IPS-20b (cell line): ENCODE data around the gene PPT2.
A peak's percentile ranks its signal among the peaks of the same experiment; 100 is the strongest.
"Not testable (repeated sequence)": the region's sequence is repeated elsewhere in the genome, so short reads cannot be mapped to it uniquely, and the experiment has no call there.

ENCODE experiments used
- H3K27ac ChIP-seq: one replicate; pipeline ENCODE4 v1.5.1; 2013; ENCODE audit warnings: low read length
- H3K27me3 ChIP-seq: 2 replicates; pipeline ENCODE4 v1.6.1; 2013; ENCODE audit warnings: mild to moderate bottlenecking, low read length, inconsistent platforms; ENCODE audit not compliant: insufficient read depth
- H3K36me3 ChIP-seq: 2 replicates; pipeline ENCODE4 v1.6.1; 2013; ENCODE audit warnings: low read depth, mild to moderate bottlenecking, inconsistent platforms, low read length, moderate library complexity; ENCODE audit not compliant: insufficient read depth
- H3K4me1 ChIP-seq: 2 replicates; pipeline ENCODE4 v1.6.1; 2013; ENCODE audit warnings: mild to moderate bottlenecking, control low read depth, inconsistent platforms, low read length, moderate library complexity; ENCODE audit not compliant: insufficient read depth
- H3K4me3 ChIP-seq: 2 replicates; pipeline ENCODE4 v1.5.1; 2013; ENCODE audit warnings: mild to moderate bottlenecking, low read length, inconsistent platforms
- H3K9ac ChIP-seq: 2 replicates; pipeline ENCODE4 v1.6.1; 2013; ENCODE audit warnings: low read depth, mild to moderate bottlenecking, inconsistent platforms, low read length, moderate library complexity
- H3K9me3 ChIP-seq: 2 replicates; pipeline ENCODE4 v1.6.1; 2013; ENCODE audit warnings: mild to moderate bottlenecking, low read depth, low read length, inconsistent platforms; ENCODE audit not compliant: insufficient read depth

The PPT2 gene

GRCh38 chr6:32196682-32197616, 43.0 kb downstream of the PPT2 start:
- Histone ChIP-seq H3K9me3 (no peaks in the 10 kb centered on the region), H3K4me1 (peaks cover 17% of the 10 kb centered on the region; the same call in 1 of the 2 replicates), H3K9ac (peak overlapping the region; percentile 100), H3K4me3 (peak overlapping the region; percentile 99), H3K27me3 (no peaks in the 10 kb centered on the region), H3K36me3 (no peaks in the 10 kb centered on the region), H3K27ac (peak overlapping the region; percentile 100)

DNA sequence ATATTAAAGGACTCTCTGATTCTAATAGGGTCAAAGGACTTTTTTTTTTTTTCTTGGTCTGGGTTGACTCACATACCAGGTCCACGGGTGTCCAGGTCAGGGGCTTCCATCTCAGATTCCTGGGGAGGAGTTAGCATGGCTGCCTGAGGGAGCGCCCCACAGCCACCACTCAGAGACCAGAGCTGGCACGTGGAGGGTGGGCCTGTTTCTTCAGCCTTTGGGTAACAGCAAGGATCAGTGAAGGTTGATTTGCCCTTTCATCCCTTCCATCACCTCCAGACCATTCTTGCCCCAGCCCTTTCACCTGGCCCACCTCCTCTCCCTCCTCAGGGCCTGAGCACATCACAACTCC, 44.4 kb downstream of the PPT2 start:
- H3K27me3 ChIP-seq, result no peaks in the 10 kb centered on the region
- peaks cover 12% of the 10 kb centered on the region; the same call in 1 of the 2 replicates for H3K4me1 ChIP-seq
- H3K9ac ChIP-seq, result no peak overlapping the region
- no peak overlapping the region for H3K4me3 ChIP-seq
- no peaks in the 10 kb centered on the region for H3K36me3 ChIP-seq
- no peaks in the 10 kb centered on the region for H3K9me3 ChIP-seq
- no peak overlapping the region for H3K27ac ChIP-seq

- Histone ChIP-seq H3K27me3 (no peaks in the 10 kb centered on the region), H3K36me3 (no peaks in the 10 kb centered on the region), H3K27ac (no peak overlapping the region), H3K9ac (no peak overlapping the region), H3K4me1 (peaks cover 12% of the 10 kb centered on the region; the same call in 1 of the 2 replicates), H3K9me3 (no peaks in the 10 kb centered on the region), H3K4me3 (no peak overlapping the region)
Observed at GRCh38 chr6:32198866-32199265, 44.9 kb downstream of the PPT2 start.

DNA sequence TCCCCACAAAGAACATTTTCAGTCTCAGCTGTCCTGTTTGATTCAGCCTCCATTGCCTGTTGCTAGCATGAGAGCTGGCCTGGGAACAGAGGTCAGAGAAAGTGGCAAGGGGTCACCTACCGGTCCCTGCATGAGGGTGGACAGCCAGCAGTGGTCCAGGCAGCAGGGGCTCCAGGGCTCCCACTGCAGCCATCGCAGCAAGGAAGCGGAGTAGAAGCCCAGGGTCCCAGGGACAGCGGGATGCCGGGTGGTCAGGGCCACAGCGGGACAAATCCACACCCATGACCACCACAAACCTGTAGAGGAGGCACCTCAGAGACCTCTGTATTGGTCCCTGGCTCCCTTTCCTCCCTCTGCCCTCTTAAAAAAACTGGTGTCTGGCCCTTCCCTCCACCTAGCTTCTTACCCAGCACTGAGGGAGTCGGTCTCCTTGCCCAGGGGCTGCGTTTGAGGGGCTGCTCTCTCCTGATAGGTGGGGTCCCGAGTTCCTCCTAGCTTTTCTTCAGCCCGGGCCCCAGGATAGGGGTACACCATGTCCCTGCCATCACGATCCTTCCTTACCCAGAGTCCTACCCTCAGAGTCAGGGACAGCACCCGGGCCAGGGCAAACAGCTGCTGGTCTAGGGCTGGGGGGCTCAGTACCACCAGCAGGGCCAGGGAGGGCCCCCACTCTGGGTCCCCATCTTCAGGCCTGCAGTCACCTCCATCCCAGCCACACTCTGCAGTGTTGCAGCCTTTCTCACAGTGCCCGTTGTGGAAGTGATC, 47.0 kb downstream of the PPT2 start:
- peaks cover 7% of the 10 kb centered on the region; the same call in 1 of the 2 replicates for H3K27me3 ChIP-seq
- no peak overlapping the region for H3K9ac ChIP-seq
- H3K4me1 ChIP-seq, result peaks cover 5% of the 10 kb centered on the region; the same call in 1 of the 2 replicates
- no peak overlapping the region for H3K27ac ChIP-seq
- no peak overlapping the region for H3K4me3 ChIP-seq
- H3K36me3 ChIP-seq, result no peaks in the 10 kb centered on the region
- H3K9me3 ChIP-seq, result no peaks in the 10 kb centered on the region

DNA sequence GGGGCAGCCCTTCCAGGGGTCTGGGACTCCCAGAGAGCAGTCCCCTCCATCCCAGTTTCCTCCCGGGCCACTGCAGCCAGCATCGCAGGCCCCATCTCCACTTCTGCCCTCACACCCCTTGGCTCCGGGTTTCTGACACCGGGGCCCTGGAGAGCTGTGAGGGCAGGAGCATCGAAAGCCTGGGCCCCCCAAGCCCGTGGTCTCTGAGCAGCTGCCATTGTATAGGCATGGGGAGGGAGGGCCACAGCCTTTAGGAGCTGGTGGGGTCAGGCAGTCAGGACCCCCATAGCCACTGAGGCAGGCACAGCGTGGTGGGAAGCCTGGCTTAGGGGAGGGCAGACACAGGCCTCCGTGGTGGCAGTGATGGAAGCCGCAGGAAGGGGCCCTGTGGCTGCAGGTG, 48.2 kb downstream of the PPT2 start:
- no peak overlapping the region for H3K4me3 ChIP-seq
- no peak overlapping the region for H3K9ac ChIP-seq
- peaks cover 7% of the 10 kb centered on the region; the same call in 1 of the 2 replicates for H3K27me3 ChIP-seq
- H3K27ac ChIP-seq, result no peak overlapping the region
- no peaks in the 10 kb centered on the region for H3K36me3 ChIP-seq
- no peaks in the 10 kb centered on the region; the same call in 1 of the 2 replicates for H3K4me1 ChIP-seq
- no peaks in the 10 kb centered on the region for H3K9me3 ChIP-seq

GRCh38 chr6:32203426-32204267, 49.7 kb downstream of the PPT2 start:
- no peak overlapping the region for H3K4me3 ChIP-seq
- no peak overlapping the region for H3K9ac ChIP-seq
- H3K36me3 ChIP-seq, result no peaks in the 10 kb centered on the region
- H3K9me3 ChIP-seq, result no peaks in the 10 kb centered on the region
- peaks cover 7% of the 10 kb centered on the region; the same call in 1 of the 2 replicates for H3K27me3 ChIP-seq
- no peak overlapping the region for H3K27ac ChIP-seq
- no peaks in the 10 kb centered on the region for H3K4me1 ChIP-seq

GRCh38 chr6:32204268-32204715, 50.4 kb downstream of the PPT2 start:
- H3K9me3 ChIP-seq, result no peaks in the 10 kb centered on the region
- no peaks in the 10 kb centered on the region for H3K4me1 ChIP-seq
- no peak overlapping the region for H3K4me3 ChIP-seq
- peaks cover 7% of the 10 kb centered on the region; the same call in 1 of the 2 replicates for H3K27me3 ChIP-seq
- H3K27ac ChIP-seq, result no peak overlapping the region
- no peaks in the 10 kb centered on the region for H3K36me3 ChIP-seq
- no peak overlapping the region for H3K9ac ChIP-seq

DNA sequence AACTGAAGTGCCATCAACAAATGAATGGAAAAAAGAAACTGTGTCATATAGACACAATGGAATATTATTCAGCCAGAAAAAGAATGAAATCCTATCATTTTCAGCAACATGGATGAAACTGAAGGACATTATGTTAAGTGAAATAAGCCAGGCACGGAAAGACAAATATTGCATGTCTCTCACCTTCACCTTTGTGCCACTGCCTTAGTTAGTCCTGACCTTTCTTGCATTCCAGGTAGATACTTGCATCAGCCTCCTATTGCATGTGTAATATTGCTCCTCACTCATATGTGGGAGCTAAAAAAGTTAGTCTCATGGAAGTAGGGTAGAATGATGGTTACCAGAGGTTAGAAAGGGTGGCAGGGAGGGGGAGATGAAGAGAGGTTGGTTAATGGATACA, 55.1 kb downstream of the PPT2 start:
- Histone ChIP-seq H3K9me3 (no peaks in the 10 kb centered on the region), H3K4me3 (no peak overlapping the region), H3K27ac (no peak overlapping the region), H3K4me1 (no peaks in the 10 kb centered on the region), H3K27me3 (peaks cover 7% of the 10 kb centered on the region; the same call in 1 of the 2 replicates), H3K36me3 (no peaks in the 10 kb centered on the region), H3K9ac (no peak overlapping the region)

GRCh38 chr6:32210191-32210601, 56.3 kb downstream of the PPT2 start:
- H3K4me1 ChIP-seq, result no peaks in the 10 kb centered on the region
- no peak overlapping the region for H3K9ac ChIP-seq
- H3K36me3 ChIP-seq, result no peaks in the 10 kb centered on the region
- no peaks in the 10 kb centered on the region for H3K9me3 ChIP-seq
- no peak overlapping the region for H3K27ac ChIP-seq
- H3K27me3 ChIP-seq, result no peaks in the 10 kb centered on the region
- no peak overlapping the region for H3K4me3 ChIP-seq

DNA sequence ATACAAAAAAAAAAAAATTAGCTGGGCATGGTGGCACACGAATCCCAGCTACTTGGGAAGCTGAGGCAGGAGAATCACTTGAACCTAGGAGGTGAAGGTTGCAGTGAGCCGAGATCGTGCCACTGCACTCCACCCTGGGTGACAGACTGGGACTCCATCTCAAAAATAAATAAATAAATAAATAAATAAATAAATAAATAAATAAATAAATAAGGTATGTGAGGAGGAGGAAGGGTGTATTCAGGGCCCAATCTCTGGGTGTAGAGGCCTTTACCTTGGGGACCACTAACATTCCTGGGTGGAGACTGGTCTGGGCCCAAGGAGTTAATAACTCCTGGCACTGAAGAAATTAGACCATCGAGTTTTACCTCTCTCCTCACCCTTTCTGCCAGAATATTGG, 57.5 kb downstream of the PPT2 start:
- H3K9me3 ChIP-seq, H3K36me3 ChIP-seq, H3K27me3 ChIP-seq, H3K9ac ChIP-seq, H3K4me3 ChIP-seq, H3K4me1 ChIP-seq, H3K27ac ChIP-seq: not testable (repeated sequence)

DNA sequence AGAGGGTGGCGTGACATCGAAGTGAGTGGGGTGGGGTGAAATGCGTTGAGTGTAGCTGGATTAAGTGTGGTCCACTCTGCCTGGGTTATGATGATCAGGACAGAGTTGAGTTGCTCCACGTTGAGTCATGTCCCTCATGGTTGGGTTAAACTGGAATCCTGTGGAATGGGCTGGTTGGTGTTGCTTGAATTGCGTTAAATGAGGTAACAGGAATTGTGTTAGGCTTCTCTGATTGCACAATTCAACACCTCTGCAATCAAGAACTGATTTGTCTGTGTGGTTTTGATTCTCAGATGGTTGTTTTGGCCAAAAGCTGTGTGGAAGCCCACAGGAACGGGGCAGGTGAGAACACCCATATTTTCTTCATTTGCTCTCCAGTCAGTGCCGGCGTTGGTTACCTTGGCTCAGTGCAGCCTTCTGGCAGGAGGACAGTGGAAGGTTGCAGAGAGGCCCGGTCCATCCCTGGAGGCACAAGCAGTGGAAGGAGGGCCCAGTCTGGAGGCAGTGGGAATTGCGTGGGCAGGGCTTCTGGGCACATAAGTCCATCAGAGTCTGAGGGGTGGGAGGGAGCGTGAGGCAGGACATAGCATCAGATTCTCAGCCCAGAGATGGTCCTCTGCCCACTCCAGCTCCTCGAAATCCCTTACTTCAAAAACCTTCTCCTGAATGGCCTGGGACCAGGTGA, 58.3 kb downstream of the PPT2 start:
- Histone ChIP-seq H3K36me3 (no peaks in the 10 kb centered on the region), H3K9me3 (no peaks in the 10 kb centered on the region), H3K27ac (no peak overlapping the region), H3K27me3 (no peaks in the 10 kb centered on the region), H3K4me1 (no peaks in the 10 kb centered on the region), H3K9ac (no peak overlapping the region), H3K4me3 (no peak overlapping the region)
